ENCODE data around the gene C4orf50. TPM values are rescaled to one million over a fixed set of nuclear protein-coding genes. Genes with fewer than 3 reads are reported as not detected.
"Not testable (repeated sequence)": the region's sequence is repeated elsewhere in the genome, so short reads cannot be mapped to it uniquely, and the experiment has no call there.

Gene C4orf50
- polyA plus RNA-seq, 1 donor from 2014 or later = not detected

DNA sequence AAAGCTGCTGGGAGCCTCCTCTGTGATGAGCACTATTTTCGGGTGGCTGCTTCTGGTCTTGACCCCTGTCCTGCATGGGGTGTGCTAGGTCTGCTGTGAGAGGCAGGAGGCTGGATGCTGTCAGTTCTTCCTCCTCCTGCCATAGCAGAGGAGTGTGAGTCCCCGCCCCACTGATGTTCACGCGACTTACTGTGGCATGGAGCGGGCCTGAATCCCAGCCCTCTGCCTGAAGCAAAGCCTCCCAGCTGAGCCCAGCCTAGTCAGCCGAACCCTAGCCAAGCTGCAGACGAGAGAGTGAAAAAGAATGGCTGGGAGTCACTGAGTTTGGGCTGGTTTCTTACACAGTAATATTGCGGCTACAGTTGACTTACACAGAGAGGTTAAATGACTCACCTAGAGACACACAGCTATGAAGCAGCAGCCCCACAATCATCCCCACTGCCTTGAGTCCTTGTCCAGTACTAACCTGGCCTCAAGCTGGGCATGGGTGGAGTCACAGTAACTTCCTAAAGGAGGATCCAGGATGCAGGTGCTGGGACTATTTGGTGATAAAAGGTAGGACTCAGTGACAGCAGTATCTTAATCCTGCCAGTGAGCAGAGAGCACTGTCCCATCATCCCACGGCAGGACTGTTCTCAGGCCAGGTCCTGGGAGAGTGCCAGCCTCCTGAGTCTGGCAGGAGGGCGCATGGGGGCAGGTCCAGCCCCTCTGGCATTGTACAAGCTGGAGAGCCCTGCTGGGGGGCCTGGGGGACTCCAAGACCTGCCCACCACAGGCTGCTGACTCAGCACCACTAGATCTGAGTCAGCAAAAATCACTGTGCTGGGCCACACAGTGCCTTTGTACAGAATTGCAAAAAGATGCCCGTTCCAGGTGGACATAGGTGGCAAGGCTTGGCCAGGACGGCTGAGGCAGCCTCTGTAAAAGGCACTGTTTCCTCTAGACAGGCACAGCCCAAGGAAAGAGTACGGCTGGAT is 65.0 kb downstream of the C4orf50 start:
- Mint-ChIP-seq H3K36me3 (peaks cover 5% of the 10 kb centered on the region), H3K4me1 (peaks cover 0 to 1% (median 0%) of the 10 kb centered on the region in 3 donors), H3K9me3 (peaks cover 0 to 10% (median 0%) of the 10 kb centered on the region in 3 donors), H3K4me3 (no peak overlapping the region), H3K27ac (no peak overlapping the region), H3K27me3 (peaks cover 3% of the 10 kb centered on the region)

DNA sequence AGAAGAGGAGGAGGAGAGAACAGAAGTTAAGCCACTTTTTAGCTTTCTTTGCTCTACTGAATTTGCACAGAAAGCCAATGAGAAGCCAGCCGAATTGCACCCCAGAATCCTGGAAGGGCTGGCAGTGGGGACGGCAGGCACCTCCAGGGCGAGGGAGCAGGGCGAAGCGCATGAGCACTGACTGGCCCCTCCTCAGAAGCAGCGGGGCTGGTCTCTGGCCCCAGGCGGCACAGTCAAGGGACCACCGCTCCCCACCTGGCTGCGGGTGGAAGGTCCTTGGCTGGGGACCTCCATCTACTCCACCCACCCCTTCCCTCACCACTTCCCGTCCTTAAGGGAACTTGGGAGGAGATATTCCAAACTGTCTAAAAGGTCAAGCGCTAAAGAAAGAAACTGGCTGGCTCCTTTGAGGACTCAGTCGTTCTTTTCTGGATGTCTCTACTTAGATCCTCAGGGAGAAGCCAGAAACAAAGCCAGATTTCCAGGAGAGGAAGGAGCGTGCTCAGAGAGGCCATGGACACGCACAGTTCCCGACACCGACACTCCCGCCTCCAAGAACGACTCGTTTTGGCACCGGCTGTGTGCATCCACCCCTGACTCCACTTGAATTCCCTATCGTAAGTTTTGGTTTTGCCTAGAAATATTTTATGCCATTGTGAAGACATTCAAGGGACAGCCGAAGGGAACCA is 65.8 kb downstream of the C4orf50 start:
- Mint-ChIP-seq H3K27me3 (peaks cover 3% of the 10 kb centered on the region), H3K9me3 (peaks cover 0 to 10% (median 0%) of the 10 kb centered on the region in 3 donors), H3K27ac (no peak overlapping the region), H3K4me1 (peaks cover 0 to 1% (median 0%) of the 10 kb centered on the region in 3 donors), H3K4me3 (no peak overlapping the region), H3K36me3 (peaks cover 5% of the 10 kb centered on the region)

- H3K36me3 Mint-ChIP-seq, H3K27ac Mint-ChIP-seq, H3K4me3 Mint-ChIP-seq, H3K27me3 Mint-ChIP-seq, H3K9me3 Mint-ChIP-seq, H3K4me1 Mint-ChIP-seq: not testable (repeated sequence)
Observed at GRCh38 chr4:5946653-5947052, 71.6 kb downstream of the C4orf50 start.

DNA sequence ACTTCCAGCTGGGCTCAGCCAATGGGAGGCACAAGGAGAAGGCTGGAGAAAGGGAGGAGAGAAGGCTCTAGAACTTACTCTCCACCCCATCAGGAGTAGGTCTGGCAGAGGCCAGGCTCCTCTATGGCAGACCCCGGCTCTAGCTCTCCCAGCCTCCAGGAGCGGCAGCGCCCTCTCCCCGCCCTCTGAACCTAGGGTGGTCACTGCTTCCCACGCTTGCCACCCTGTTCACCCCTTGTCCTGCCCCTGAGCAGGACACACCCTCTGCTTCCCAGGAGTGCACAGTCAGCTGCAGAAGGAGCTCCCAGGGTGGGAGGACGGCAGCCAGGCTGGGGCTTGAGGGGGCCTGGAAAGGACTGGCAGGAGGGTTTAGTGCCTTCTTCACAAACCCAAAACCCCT is 72.3 kb downstream of the C4orf50 start:
- H3K36me3 Mint-ChIP-seq = no peaks in the 10 kb centered on the region
- peaks cover 0 to 1% (median 0%) of the 10 kb centered on the region in 3 donors for H3K4me1 Mint-ChIP-seq

DNA sequence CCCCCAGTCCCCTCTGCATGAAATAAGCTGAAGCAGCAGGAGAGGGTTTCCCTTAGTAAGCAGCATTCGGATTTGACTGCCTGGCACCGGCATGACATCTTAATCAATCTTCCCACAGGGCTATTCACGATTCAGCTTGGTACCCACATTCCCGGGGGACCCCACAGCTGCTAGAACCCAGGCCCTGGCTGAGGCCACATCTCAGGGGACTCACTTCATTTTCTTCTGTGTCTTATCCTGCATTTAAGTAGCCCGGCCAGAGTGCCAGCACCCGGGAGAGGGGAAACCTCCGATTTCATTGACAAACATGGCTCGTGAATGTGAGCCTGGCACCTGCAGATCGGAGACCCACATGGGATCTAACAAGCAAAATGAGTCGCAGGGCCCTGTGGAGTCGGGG is 73.1 kb downstream of the C4orf50 start:
- Mint-ChIP-seq H3K27me3 (peaks cover 5% of the 10 kb centered on the region), H3K36me3 (no peaks in the 10 kb centered on the region)

More for the DNA sequence above, 72.3 kb downstream of the C4orf50 start:
- Mint-ChIP-seq H3K4me3 (no peak overlapping the region), H3K27ac (no peak overlapping the region), H3K9me3 (peaks cover 0 to 5% (median 3%) of the 10 kb centered on the region in 3 donors), H3K27me3 (peaks cover 5% of the 10 kb centered on the region)

GRCh38 chr4:5943561-5943960 is 74.7 kb downstream of the C4orf50 start:
- Mint-ChIP-seq H3K27ac (no peak overlapping the region), H3K27me3 (peaks cover 5% of the 10 kb centered on the region), H3K9me3 (peaks cover 0 to 4% (median 4%) of the 10 kb centered on the region in 3 donors), H3K36me3 (no peaks in the 10 kb centered on the region), H3K4me3 (no peak overlapping the region), H3K4me1 (no peaks in the 10 kb centered on the region)

More for the DNA sequence above, 73.1 kb downstream of the C4orf50 start:
- no peak overlapping the region for H3K27ac Mint-ChIP-seq
- peaks cover 0 to 5% (median 3%) of the 10 kb centered on the region in 3 donors for H3K9me3 Mint-ChIP-seq
- peaks cover 0 to 1% (median 0%) of the 10 kb centered on the region in 3 donors for H3K4me1 Mint-ChIP-seq
- no peak overlapping the region for H3K4me3 Mint-ChIP-seq

- Mint-ChIP-seq H3K27me3 (peaks cover 5% of the 10 kb centered on the region), H3K36me3 (no peaks in the 10 kb centered on the region), H3K4me1 (no peaks in the 10 kb centered on the region), H3K4me3 (no peak overlapping the region), H3K27ac (no peak overlapping the region), H3K9me3 (peaks cover 0 to 4% (median 4%) of the 10 kb centered on the region in 3 donors)
Observed at GRCh38 chr4:5942947-5943346, 75.3 kb downstream of the C4orf50 start.

DNA sequence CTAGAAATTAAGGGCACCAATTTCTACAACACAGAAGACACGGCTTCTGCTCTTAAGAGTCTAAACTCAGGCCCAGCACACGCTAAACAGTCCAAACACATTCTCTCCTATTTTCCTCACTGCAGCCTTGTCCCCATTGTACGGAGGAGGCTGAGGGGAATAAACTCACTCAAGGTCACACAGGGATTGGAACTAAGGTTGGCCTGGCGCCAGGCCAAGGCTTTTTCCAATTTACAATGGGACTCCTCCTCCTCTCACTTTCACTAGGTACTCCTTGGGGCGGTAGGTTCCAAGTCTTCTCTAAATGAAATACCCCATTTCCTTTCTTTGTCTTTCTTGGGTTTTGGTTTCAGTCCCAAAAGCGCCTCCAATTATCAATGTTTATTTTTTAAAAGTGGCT is 76.6 kb downstream of the C4orf50 start:
- H3K27me3 Mint-ChIP-seq = peaks cover 5% of the 10 kb centered on the region
- no peak overlapping the region for H3K27ac Mint-ChIP-seq
- H3K4me3 Mint-ChIP-seq = no peak overlapping the region
- H3K4me1 Mint-ChIP-seq = no peaks in the 10 kb centered on the region
- H3K36me3 Mint-ChIP-seq = no peaks in the 10 kb centered on the region
- H3K9me3 Mint-ChIP-seq = peaks cover 0 to 4% (median 2%) of the 10 kb centered on the region in 3 donors

DNA sequence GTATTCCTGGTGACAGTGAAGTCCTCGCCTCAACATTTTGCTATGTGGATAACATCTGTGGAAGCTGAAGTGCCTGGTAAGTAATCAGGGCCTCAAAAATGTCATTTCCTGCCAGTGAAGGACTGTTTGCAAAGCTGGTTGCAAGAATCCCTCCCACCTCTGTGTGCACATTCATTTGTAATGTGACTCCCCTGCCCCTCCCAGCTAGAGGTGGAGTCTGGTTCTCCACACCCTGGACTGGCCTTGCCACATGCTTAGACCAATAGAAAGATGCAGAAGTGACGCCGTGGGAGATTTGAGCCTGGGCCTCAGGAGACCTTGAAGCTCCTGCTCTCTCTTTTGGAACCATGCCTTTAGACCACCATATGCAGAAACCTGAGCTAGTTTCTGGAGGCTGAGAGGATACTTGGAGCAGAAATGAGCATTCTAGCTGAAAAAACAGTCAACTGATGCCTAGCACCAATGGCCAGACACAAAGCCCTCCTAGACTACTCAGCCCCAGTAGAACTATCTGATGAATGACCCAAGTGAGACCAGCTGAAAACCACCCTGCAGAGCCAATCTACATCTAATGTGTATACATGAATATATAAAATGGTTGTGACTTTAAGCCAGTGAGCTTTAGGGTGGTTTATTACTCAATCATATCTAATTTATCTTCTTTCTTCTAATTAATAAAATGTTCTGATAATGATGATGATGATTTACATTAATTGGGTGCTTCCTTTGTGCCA is 77.6 kb downstream of the C4orf50 start:
- H3K4me1 Mint-ChIP-seq = no peaks in the 10 kb centered on the region
- H3K27ac Mint-ChIP-seq = no peak overlapping the region
- no peak overlapping the region for H3K4me3 Mint-ChIP-seq
- no peaks in the 10 kb centered on the region for H3K36me3 Mint-ChIP-seq
- peaks cover 0 to 4% (median 2%) of the 10 kb centered on the region in 3 donors for H3K9me3 Mint-ChIP-seq
- peaks cover 5% of the 10 kb centered on the region for H3K27me3 Mint-ChIP-seq

DNA sequence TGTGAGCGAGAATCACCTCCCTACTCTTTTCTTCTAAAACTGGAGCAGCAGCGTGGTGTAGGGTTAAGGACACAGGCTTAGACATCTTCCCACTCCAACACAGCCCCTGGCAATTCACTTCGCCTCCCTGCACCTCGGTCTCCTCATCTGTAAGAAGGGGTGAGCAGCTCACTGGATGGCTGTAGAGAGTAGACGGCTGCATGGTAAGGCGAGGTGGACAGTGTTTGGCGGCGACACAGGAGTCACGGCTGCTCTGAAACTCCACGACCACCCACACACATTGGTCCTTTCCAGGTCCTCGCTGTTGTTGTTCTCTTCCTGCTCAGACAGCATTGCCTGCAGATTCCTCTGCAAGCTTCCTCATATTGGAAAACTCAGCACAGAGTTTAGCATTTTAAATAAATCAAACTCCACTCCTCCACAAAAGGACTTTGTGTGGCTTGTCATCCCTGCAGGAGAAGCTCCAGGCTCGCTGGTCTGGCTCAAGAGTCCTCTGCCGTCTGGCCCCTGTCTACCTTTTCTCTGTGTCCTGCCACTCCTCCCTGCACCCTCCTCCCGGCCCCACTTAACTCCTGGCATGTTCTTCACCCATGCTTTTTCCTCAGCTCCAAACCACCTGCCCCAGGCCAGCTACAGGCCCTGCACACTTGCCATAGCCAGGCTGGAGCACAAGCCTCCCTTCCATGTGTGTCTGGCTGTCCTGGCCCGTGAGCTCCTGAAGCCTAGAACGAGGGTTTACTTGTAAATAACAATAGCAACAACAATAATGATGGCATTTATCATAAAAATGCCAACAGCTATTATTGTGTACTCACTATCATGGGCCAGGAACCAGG is 84.0 kb downstream of the C4orf50 start:
- Mint-ChIP-seq H3K9me3 (peaks cover 0 to 1% (median 0%) of the 10 kb centered on the region in 3 donors), H3K4me1 (no peaks in the 10 kb centered on the region), H3K4me3 (no peak overlapping the region), H3K27ac (no peak overlapping the region), H3K36me3 (peaks cover 2% of the 10 kb centered on the region), H3K27me3 (peaks cover 2% of the 10 kb centered on the region)

- Mint-ChIP-seq H3K4me1 (no peaks in the 10 kb centered on the region), H3K36me3 (peaks cover 2% of the 10 kb centered on the region), H3K9me3 (no peaks in the 10 kb centered on the region), H3K27me3 (peaks cover 2% of the 10 kb centered on the region), H3K27ac (no peak overlapping the region), H3K4me3 (no peak overlapping the region)
Observed at GRCh38 chr4:5933116-5933515, 85.1 kb downstream of the C4orf50 start.

DNA sequence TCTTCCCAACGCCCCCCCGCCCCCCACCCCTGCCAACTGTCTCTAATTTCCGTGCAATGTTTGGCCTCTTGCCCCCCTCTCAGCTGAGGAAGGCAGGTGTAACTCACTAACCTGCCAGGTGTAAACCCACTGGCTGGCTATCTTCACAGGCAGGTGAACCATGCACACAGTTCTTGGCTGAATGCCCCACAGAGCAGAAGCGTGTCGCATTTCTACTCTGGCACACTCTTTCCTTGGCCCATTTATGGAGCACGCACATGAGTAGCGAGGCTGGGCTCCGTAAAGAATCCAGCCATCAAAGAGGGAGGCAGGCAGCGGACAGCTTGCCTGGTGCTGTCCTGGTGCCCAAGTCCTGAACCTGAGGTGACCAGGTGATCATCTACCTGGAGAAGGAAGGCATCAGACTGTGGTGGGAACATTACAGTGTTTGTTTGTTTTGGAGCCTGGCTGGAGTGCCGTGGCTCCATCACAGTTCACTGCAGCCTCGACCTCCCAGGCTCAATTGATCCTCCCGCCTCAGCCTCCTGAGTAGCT is 86.1 kb downstream of the C4orf50 start:
- Mint-ChIP-seq H3K27me3 (peaks cover 4% of the 10 kb centered on the region), H3K27ac (no peak overlapping the region), H3K36me3 (peaks cover 2% of the 10 kb centered on the region), H3K4me1 (no peaks in the 10 kb centered on the region), H3K9me3 (no peaks in the 10 kb centered on the region), H3K4me3 (no peak overlapping the region)

DNA sequence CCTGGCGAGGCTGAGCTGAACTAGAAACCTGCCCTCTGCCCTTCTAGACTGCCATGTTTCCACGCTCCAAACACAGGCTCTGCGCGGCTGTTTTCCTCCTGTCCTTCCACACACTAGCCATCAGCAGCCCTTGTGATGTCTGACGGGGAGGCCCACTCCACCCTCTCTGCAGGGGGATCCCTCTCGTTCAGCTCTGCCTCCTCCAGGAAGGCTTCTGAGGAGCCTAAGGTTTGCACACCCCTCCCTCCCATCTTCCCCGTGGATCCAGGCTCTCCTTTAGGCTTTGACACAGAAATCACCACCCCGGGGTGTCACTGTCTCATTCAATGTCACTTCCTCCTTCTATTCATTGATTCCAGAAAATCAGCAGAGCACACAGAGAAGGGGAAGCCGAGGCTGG is 86.7 kb downstream of the C4orf50 start:
- H3K4me1 Mint-ChIP-seq = no peaks in the 10 kb centered on the region
- peaks cover 2% of the 10 kb centered on the region for H3K36me3 Mint-ChIP-seq
- no peak overlapping the region for H3K27ac Mint-ChIP-seq
- H3K27me3 Mint-ChIP-seq = peaks cover 4% of the 10 kb centered on the region
- H3K4me3 Mint-ChIP-seq = no peak overlapping the region
- no peaks in the 10 kb centered on the region for H3K9me3 Mint-ChIP-seq

DNA sequence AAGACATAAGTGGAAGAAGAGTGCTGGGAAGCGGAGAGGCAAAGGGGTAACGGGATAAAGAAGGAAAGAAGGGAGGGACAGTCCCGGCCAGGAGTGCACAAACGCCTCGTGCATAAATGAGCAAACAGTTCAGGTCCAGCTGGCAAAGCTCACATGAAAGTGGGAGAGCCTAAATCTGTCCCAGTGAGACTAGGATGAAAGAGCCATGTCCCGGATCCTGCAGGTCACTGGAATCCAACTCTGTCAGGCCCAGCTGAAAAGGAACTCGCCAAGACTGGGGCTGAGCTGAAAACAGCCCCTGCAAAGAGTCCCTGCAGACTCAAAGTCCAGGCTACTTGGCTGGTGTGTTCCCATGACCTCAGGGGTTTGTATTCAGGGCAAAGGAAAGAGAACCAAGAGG is 87.4 kb downstream of the C4orf50 start:
- Mint-ChIP-seq H3K27me3 (peaks cover 4% of the 10 kb centered on the region), H3K36me3 (peaks cover 2% of the 10 kb centered on the region), H3K4me1 (no peaks in the 10 kb centered on the region), H3K9me3 (no peaks in the 10 kb centered on the region), H3K4me3 (no peak overlapping the region), H3K27ac (no peak overlapping the region)
